ENCODE measurements around the gene DNAH9.

DNAH9 gene, protein sequence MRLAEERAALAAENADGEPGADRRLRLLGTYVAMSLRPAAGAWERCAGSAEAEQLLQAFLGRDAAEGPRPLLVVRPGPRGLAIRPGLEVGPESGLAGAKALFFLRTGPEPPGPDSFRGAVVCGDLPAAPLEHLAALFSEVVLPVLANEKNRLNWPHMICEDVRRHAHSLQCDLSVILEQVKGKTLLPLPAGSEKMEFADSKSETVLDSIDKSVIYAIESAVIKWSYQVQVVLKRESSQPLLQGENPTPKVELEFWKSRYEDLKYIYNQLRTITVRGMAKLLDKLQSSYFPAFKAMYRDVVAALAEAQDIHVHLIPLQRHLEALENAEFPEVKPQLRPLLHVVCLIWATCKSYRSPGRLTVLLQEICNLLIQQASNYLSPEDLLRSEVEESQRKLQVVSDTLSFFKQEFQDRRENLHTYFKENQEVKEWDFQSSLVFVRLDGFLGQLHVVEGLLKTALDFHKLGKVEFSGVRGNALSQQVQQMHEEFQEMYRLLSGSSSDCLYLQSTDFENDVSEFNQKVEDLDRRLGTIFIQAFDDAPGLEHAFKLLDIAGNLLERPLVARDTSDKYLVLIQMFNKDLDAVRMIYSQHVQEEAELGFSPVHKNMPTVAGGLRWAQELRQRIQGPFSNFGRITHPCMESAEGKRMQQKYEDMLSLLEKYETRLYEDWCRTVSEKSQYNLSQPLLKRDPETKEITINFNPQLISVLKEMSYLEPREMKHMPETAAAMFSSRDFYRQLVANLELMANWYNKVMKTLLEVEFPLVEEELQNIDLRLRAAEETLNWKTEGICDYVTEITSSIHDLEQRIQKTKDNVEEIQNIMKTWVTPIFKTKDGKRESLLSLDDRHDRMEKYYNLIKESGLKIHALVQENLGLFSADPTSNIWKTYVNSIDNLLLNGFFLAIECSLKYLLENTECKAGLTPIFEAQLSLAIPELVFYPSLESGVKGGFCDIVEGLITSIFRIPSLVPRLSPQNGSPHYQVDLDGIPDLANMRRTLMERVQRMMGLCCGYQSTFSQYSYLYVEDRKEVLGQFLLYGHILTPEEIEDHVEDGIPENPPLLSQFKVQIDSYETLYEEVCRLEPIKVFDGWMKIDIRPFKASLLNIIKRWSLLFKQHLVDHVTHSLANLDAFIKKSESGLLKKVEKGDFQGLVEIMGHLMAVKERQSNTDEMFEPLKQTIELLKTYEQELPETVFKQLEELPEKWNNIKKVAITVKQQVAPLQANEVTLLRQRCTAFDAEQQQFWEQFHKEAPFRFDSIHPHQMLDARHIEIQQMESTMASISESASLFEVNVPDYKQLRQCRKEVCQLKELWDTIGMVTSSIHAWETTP (N-terminal part only)

DNA sequence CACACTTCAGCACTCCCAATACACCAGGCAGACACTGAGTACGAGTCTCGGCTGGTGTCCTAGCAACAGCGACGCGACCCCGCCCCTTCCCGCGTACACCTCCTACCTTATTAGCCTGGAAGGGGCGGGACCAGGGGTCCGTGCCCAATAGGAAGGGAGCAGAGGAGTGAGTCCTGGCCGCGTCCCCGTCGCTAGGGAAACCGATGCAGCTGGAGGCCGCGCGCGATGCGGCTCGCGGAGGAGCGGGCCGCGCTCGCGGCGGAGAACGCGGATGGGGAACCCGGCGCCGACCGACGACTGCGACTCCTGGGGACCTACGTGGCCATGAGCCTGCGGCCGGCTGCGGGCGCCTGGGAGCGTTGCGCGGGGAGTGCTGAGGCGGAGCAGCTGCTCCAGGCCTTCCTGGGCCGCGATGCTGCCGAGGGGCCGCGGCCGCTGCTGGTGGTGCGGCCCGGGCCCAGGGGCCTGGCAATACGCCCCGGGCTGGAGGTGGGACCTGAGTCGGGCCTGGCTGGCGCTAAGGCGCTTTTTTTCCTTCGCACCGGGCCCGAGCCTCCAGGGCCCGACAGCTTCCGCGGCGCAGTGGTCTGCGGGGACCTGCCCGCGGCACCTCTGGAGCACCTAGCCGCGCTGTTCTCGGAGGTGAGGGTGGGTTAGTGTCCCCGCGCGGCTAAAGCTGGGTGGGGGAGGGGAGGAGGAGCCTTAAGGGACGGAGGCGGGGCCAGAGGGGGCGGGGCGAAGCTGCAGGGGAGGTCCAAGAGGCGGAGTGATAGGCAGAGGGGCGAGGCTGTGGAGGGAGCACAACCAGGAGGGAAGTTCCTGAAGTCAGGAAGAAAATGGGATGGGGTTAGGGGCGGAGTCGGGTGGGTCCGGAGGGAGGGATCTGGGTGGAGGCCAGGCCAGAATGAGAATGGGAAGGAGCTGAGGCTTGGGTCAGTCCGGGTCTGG is at the start of gene DNAH9:
Gene DNAH9 (plus strand): TSS at position 197 of the 948 bp plus-strand sequence. CDS start 29 bp downstream, at position 226.
- peak in 1 of 2 donors; percentile 55 for DNase-seq

DNA sequence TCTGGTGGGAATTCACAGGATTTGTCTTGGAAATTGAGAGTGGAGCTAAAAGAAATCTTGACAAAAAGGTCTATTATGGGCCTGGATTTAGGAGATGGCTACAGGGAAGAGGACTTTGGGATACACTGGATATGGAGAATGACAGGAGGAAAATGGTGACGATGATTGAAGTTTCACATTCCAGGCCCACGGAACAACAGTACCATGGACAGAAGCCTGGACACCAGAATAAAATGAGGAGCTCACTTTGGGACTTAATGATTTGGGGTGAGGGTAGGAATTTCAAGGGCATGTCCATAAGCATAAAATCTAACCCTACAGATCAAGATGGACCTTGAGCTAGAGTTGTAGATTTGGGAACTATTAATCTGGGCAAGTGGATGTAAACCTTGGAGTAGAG is 47.8 kb upstream of the DNAH9 start:
- DNase-seq = no peak

DNA sequence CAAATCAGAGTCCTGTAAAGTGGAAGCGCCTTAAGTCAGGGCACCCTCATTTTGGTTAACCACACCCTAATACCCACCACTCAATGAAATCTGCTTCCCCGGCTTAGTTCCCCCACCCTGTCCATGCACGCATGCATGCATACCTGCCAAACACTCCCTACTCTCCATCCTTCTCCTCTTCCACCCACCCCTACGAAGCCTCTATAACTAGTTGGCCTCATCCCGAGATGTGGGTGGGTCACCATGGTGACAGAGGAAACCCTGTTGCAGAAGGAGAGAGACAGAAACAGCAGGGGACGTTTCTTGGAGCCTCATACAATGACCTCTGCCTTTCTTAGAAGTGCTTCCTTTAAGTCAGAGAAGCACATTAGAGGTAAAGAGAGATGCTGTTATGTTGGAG is 46.8 kb upstream of the DNAH9 start:
- no peak for DNase-seq

DNA sequence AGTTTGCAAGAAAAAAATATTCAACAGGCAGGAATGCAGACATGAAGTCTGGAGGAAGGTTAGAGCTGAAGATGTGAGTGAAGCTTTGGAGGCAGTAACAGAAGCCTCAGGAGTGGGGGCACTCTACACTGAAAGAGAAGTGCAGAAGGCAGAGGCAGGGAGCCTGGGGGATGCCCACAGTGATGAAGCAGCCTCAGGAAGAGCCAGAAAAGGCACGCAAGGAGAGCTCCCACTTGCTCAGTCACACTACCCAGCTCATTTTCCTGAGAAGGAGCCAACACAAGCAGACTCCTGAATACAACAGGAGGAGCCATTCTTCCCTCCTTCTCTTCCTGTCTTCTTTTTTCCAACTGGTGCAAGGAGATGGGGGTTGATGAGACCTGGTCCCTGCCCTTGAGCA is 45.1 kb upstream of the DNAH9 start:
- no peak for DNase-seq

DNA sequence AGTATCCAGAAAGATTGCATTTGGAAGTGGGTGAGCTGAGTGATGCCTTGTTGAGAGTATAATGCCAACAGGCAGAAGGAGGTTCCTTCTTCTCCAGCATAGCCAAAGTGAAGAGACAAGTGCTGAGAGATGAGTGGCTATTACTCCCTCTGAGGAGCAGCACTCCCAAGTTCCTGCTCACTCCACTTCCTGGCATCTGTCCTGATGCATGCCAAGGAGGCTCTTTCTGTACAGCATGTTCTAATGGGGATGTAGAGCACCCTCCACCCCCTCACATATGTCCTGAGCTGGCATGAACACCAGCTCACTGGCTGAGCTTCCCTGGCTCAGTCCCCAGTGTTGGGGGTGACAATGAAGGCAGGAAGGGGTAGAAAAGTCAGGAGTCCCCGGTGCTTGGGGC is 44.2 kb upstream of the DNAH9 start:
- no peak for DNase-seq

DNA sequence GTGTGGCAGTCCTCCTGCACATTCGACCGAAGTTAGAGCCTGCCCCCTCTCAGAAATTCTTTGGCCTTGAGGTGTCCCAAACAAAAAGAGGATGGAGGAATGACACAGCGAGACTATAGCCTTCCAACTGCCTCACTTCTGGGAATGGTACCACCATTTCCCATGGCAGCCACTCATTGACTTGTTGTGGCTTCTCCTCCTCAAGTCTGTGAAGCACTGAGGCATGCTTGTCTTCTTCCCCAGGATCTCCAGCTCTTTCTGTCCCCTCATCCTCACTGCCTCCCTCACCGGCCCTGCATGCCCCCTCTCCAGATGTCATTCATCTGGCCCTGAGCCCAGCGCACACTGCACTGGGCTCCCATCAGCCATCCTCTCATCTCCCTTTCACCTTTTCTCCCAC is 43.7 kb upstream of the DNAH9 start:
- no peak for DNase-seq

DNA sequence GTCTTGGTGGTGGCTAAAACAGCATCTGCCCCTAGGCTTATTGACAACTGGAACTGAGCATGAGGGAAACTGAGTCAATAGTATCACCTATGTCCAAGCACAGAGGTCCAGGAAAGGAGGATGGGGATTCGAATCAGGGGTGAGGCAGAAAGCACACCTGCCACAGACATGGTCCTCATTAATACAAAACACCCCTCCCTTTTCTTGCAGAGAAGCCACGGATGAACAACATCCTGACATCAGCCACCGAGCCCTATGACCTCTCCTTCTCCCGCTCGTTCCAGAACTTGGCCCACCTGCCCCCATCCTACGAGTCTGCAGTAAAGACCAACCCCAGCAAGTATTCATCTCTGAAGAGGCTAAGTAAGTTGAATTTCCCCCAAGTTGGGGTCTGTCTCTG is 42.7 kb upstream of the DNAH9 start:
- DNase-seq = no peak

DNA sequence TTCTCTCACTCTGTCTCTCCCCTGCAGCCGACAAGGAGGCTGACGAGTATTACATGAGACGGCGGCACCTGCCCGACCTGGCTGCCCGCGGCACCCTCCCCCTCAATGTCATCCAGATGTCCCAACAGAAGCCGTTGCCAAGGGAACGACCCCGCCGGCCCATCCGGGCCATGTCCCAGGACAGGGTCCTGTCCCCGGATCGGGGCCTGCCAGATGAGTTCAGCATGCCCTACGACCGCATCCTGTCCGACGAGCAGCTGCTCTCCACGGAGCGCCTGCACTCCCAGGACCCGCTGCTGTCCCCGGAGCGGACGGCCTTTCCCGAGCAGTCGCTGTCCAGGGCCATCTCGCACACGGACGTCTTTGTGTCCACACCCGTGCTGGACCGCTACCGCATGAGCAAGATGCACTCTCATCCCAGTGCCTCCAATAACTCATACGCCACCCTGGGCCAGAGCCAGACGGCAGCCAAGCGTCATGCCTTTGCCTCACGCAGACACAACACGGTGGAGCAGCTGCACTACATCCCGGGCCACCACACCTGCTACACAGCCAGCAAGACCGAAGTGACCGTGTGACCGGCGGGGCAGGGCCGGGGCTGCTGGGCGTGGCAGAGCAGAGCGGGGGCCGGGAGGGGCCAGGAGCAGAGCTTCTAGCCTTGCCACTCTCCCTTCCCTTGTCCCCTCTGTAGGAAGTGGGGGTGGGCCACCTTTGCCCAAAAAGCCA is 40.4 kb upstream of the DNAH9 start:
- no peak for DNase-seq

DNA sequence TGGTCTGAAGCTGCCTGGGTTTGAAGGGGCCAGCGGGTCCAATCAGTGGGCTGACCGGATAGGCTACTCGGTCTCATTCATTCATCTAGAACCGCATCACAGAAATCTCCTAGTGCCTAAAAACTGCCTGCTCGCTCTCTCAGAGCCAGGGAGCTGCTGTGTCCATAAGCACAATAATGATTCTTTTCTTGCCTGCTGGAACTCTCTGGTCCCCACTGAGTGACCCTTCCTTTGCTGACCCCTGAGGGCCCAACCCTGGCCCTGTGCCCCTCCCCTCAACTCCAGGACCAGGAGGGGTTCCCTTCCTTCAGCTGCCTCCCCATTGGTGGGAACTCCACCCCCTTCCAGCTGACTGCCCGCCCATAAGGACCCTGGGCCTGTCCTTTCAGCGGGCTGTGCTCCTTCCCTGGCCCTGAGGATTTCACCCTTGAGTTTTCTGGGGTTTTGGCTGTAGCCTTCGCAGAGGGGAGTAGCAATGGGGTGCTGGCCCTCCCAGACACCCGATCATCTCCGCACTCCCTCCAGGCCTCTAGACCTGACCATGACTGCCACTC is 39.5 kb upstream of the DNAH9 start:
- DNase-seq = no peak

DNA sequence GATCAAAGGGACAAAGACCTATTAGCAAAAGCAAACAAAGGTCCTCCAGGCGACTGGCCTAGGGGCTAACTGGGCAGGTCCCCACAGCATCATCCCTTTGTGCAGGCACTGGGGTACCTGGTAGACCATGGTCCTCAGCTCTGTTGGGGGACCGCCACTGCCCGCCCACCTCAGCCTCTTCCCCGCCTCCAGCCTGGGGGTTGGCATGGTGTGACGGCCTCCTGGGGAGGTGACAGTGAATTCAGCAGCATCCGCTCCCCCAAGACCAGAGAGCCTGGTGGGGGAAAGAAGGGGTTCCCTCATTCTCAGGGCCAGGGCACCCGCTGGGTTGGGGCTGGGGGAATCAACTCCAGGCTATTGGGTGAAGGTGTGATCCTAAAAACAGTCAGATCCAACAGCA is 38.7 kb upstream of the DNAH9 start:
- DNase-seq = no peak

DNA sequence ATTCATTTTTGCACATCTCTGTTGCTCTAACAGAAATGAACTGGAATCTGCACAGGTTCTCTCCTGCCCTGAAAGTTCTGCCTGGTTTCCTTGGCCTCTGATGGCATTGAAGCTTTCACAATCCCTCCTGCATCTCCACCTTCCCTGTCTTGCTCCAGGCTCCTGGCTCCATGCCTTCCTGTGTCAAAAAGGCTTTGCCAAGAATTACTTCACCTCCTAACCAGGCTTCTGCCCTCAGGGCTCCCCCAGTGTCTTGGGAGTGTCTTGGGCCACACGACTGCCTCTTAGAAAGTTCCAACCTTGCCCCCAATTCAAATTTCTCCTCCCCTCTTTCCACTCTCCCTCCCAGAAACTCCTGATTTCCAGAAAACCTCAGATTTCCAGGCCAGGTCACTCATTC is 37.0 kb upstream of the DNAH9 start:
- no peak for DNase-seq

DNA sequence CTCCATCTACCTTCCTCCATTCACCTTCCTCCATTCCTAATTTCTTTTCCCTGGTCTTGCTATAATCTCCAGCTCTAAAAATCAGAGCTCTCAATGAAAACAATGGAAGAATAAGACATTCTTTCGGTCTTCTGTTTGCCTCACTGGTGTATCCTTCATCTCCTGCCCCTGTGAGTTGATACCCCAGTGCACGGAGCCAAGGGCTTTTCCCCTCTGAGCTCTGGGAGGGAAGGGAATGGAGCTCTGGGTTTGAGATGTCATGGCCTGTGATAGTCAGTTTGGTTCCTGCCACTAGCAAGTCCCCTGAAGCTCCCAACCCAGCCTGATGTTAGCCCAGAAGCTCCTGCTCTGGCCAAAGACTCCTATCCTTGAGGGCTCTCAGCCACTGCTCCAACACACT is 36.6 kb upstream of the DNAH9 start:
- DNase-seq = no peak

DNA sequence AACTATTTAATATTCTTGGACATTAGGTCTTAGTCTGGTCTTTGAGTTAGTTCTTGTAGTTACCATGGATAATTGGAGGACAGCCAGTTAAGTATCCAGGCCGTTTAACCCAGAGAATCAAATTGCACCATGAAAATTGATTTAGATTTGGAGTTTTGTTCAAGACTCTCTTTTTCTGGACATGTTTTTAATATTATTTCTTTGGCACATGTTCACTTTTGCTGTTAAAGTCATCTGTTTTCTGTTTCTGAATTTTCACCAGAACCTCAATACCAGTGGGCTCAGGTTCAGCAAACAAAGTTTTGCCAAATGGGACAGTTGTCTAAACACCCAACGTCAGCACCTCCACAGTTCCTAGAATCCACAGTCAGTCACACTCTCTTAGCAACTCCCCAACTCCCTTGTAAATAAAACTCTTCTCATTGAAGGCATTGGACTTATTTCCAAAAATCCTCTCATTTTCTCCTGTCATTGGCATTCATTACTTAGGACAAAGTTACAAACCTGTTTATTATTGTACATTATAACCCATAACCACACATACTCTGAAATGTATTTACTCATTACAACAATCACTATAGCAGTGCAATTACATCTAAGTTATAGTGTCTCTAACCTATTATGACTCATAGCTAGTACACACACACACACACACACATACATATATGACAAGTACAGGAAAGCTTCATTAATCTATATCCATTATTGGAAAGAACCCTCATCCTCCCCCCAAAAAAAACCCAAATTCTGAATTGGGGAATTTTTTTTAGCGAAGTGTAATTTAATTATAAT is 33.5 kb upstream of the DNAH9 start:
- DNase-seq = no peak

DNA sequence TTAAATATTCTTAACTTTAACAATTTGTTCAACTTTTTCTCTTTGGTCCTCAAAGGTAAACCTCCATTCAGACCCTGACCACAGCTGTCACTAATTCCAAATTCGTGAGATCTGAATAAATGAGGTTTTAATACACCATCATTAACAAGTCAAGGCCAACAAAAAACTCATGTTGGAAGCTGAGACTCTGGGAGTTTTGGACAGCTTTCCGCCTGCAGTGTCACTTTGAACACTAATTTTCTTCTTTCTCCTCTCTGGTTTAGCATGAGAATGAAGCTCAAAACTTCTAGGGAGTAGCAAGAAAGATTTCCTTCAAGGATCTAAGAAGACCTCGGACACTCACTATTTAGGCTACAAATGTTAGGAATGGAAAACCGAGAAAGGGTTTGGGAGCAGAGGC is 32.7 kb upstream of the DNAH9 start:
- DNase-seq = no peak

DNA sequence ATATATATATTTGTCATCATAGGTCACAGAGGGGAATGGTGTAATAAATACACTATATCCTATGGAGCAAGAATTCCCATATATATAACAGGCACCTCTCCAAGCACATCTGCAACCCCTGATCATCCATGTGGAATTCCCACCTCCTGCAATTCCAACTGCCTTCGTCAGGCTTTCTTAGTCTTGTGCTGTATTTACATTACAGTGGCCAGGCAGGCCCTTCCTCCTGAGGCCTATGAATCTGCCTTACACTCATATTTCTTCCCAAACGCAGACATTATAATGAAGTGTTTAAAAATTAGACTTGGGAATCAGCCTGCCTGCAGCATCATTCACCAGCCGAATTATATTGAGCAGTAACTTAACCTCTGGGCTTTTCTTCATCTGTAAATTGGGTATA is 19.3 kb upstream of the DNAH9 start:
- no peak for DNase-seq

DNA sequence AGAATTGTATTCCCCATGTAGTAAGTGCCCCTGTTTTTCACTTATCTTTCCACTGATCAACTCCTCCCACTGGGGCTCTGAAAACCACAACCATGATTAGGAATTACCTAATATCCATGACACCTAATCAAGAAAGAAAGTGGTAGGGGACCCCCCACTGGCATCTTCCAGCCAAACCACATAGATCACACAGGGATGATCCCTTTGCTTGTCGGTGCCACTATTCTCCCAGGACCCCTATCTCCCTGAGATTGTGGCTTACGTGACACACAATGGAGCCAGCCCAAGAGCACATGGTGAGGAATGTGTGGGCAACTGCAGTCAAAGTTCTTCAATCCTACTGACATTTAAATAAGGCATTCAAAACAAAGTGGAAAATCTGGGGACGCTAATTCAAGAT is 17.6 kb upstream of the DNAH9 start:
- no peak for DNase-seq

DNA sequence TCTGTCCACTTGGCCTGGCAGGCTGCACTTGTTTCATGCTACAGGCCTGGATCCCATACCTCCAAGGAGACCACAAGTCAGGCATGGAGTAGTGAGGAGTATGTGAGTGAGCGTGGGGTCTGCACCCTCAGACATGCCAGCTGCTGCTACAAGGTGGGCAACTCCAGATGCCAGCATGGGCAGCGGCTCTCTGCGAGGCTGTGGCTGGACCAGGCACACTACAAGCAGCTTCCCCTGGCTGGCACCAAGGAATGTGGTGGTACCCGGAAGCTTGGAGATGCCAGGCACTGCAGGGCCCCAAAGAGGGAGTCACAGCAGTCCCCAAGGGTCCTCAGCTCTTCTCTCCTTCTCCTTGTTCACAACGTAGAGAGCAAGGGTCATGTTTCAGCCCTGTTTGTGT is 16.1 kb upstream of the DNAH9 start:
- DNase-seq = no peak

DNA sequence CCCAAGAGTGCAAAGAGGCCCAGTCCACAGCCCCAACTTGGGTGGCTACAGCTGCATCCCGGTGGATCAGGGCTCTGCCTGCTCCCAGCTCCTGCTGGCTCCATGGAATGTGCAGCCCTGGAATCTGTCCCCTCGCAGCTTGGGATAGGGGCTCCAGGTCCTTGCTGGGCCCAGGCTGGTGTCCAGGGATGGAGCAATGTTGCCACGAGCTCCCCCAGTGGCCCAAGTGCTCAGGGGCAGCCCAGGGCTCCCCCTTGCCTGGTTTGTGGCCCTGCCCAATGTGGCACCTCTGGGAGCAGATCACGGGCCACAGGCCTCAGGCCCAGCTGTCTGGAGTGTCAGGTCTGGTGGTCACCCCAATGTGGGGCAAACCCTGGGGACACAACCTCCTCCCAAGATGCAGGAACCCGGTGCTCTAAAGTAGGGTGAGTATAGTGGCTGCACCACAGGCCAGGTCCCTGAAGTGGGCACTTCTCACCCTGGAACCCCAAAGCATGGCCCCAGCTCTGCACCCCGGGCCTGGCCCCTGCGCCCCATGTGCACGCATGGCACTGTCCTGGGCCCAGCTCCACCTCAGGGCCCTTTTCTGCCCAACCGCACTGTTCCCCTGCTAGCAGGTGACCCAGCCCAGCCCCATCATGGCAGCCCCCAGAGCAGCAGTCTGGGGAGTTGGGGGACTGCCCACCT is 14.8 kb upstream of the DNAH9 start:
- no peak for DNase-seq

DNA sequence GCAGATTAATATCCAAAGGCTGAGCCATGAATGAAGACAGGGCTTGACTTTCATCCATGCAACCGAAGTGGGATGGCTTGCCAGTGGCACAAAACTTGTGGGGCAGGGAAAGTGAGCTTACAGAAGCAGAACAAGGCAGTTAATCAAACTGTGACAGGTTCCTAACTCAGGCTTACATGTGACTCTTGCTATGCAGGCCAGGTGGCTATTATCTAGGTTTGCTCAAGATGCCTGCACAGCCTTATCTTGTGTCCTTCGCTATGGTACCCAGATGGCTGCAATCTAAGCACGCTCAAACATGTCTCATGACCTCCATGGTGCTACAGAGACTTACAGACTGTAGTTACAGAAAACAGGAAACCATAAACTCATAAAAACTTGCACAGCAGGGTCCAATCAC is 8.6 kb upstream of the DNAH9 start:
- DNase-seq = no peak

DNA sequence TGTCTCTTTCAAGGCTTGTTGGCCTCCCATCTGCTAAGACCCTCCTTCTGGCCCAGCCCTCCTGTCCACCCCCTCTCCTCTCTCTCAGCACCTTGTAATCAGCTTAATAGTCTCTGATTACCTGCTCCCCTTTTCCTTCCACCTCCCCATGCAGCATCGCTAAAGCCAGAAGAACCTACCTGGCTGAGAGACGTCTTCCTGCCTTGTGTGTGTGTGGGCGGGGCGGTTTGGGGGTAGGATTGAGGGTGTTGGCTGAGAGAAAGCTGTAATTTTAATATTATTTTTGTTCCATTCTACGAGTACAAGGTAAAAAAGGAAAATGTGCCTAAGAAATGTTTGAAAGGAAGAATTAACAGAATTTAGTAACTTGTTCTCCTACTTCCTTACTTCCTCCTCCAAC is 3.4 kb downstream of the DNAH9 start:
- no peak for DNase-seq

Data from stimulated activated CD4-positive, alpha-beta T cell treated with anti-CD3 and anti-CD28 coated beads, Interleukin-2, amount 100 ng/mL, for 24 hours (primary cell).